ENCODE measurements around the gene KCNA5.

Gene KCNA5

GRCh38 chr12:5066251-5066650 lies 22.6 kb downstream of the KCNA5 start:
- DNase-seq, result no peak

GRCh38 chr12:5068126-5068525 lies 24.4 kb downstream of the KCNA5 start:
- DNase-seq, result no peak

GRCh38 chr12:5068619-5069018 lies 24.9 kb downstream of the KCNA5 start:
- DNase-seq, result no peak

- no peak for DNase-seq
Measured at GRCh38 chr12:5070090-5070489, 26.4 kb downstream of the KCNA5 start.

- no peak for DNase-seq
Measured at GRCh38 chr12:5071496-5071895, 27.8 kb downstream of the KCNA5 start.

GRCh38 chr12:5072311-5072710 lies 28.6 kb downstream of the KCNA5 start:
- no peak for DNase-seq

GRCh38 chr12:5073054-5073453 lies 29.4 kb downstream of the KCNA5 start:
- no peak for DNase-seq

GRCh38 chr12:5073853-5074252 lies 30.2 kb downstream of the KCNA5 start:
- DNase-seq, result no peak

GRCh38 chr12:5076761-5077160 lies 33.1 kb downstream of the KCNA5 start:
- DNase-seq, result no peak

GRCh38 chr12:5078423-5078822 lies 34.7 kb downstream of the KCNA5 start:
- DNase-seq, result no peak

- no peak for DNase-seq
Measured at GRCh38 chr12:5081016-5081415, 37.3 kb downstream of the KCNA5 start.

- DNase-seq, result no peak
Measured at GRCh38 chr12:5083955-5084849, 40.5 kb downstream of the KCNA5 start.

GRCh38 chr12:5085896-5086295 lies 42.2 kb downstream of the KCNA5 start:
- DNase-seq, result no peak

- no peak for DNase-seq
Measured at GRCh38 chr12:5087831-5088554, 44.3 kb downstream of the KCNA5 start.

- no peak for DNase-seq
Measured at GRCh38 chr12:5088586-5089264, 45.0 kb downstream of the KCNA5 start.

GRCh38 chr12:5094551-5094950 lies 50.9 kb downstream of the KCNA5 start:
- DNase-seq, result no peak

- no peak for DNase-seq
Measured at GRCh38 chr12:5094986-5095385, 51.3 kb downstream of the KCNA5 start.

Data from T1000 (cell line).